ENCODE data around the gene PLAGL2. TPM values are rescaled to one million over a fixed set of nuclear protein-coding genes. Genes with fewer than 3 reads are reported as not detected.
A peak's percentile ranks its signal among the peaks of the same experiment; 100 is the strongest.
"Not testable (repeated sequence)": the region's sequence is repeated elsewhere in the genome, so short reads cannot be mapped to it uniquely, and the experiment has no call there.

The PLAGL2 gene
- total and polyA plus RNA-seq, 4 experiments from 2014 or later = 1.1 to 20.7 (median 12.0) TPM

DNA sequence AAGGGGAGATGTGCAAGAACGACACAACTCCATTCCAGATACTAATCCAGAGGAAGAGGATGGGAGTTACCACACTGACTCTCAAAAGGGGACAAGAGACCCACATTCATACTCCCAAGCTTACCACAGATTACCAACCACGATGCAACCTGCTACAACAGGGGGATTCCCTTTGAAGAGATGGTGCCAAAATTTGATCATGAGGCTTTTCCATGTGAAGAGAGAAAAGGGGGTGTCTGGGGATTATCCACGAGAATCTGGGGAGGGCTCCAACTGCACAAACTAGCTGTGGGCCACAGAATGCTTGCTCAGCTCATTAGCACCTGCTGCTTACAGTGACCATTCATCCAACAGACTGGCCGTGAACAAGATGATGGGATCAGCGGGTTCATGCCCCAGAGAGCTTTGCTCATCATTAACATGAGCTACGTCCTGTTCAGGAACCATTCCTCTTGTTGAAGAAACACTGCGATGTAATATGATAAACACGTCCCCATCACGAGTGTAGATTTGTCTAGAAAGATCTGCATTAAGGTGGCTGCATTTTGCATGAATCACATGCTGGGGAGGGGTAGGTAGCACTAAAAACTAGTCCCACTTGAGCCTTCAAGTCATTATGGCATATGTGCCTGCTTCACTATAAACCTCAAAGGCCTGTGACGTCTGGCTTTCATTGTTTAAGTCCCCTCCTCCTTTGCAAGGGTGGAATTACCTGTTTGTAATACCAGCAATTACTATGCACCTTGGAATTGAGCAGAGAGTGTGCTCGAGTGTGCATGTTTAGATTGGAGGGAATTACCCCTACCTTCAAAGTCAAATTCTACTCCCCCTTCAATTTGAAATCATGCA, 4.0 kb downstream of the PLAGL2 start:
- Mint-ChIP-seq H3K4me3 (peak overlapping the region in 5 of 8 donors; percentile 10 to 68 (median 53)), H3K27me3 (no peaks in the 10 kb centered on the region), H3K27ac (peak overlapping the region in 6 of 7 donors; percentile 31 to 97 (median 81)), H3K9me3 (no peaks in the 10 kb centered on the region), H3K4me1 (peaks cover 47 to 68% (median 58%) of the 10 kb centered on the region in 4 donors), H3K36me3 (peaks cover 11 to 52% of the 10 kb centered on the region in 2 donors)
- Histone ChIP-seq H3K27me3 (ENCODE audit: insufficient read depth, low read length) (no peaks in the 10 kb centered on the region), H3K4me3 (ENCODE audit: low read length in 2 of 2) (no peak overlapping the region), H3K27ac (ENCODE audit: low read depth, low read length) (no peak overlapping the region), H3K4me1 (ENCODE audit: insufficient read depth, low read length) (peaks cover 65% of the 10 kb centered on the region), H3K36me3 (ENCODE audit: insufficient read depth, low read length) (peaks cover 23% of the 10 kb centered on the region), H3K9me3 (ENCODE audit: control insufficient read depth in 1 of 2, low read length in 2 of 2) (no peaks in the 10 kb centered on the region)
- intact Hi-C loops (cut with micrococcal nuclease) = no loop called here
- POLR2A ChIA-PET (ENCODE audit: partially characterized antibody) = no interaction called here
- peak in 1 of 5 donors; percentile 51 for DNase-seq
- CTCF ChIA-PET (ENCODE audit: partially characterized antibody) = interaction anchor here (0.6 kb wide), 1 partner anchor 471 kb away, joined by 3 read pairs; no protein-coding TSS in a partner anchor

DNA sequence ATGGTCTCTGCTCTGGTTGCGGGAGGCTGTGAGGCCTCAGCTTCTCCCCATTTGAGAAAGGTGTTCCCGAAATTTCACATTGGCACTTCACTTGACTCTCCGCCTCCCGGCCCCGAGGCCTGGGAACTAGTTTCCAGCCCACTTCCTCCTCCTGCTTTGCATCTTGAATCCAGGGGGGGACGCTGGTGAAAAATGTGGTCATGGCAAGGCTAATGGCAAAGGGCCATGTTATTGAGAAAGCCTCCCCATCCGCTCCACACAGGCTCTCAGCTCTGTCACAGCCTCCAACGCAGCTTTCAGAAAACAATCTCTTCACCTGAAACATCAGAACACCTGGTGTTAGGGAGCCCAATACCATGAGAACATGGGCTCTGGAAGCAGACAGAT, 5.6 kb downstream of the PLAGL2 start:
- H3K4me3 Mint-ChIP-seq = no peak overlapping the region
- Histone ChIP-seq H3K27ac (ENCODE audit: low read depth, low read length) (no peak overlapping the region), H3K36me3 (ENCODE audit: insufficient read depth, low read length) (peaks cover 31% of the 10 kb centered on the region), H3K4me3 (ENCODE audit: low read length in 2 of 2) (no peak overlapping the region), H3K27me3 (ENCODE audit: insufficient read depth, low read length) (no peaks in the 10 kb centered on the region), H3K4me1 (ENCODE audit: insufficient read depth, low read length) (peaks cover 57% of the 10 kb centered on the region), H3K9me3 (ENCODE audit: control insufficient read depth in 1 of 2, low read length in 2 of 2) (no peaks in the 10 kb centered on the region)
- peaks cover 45 to 63% (median 55%) of the 10 kb centered on the region in 4 donors for H3K4me1 Mint-ChIP-seq
- ChIA-PET CTCF (ENCODE audit: partially characterized antibody) (no interaction called here), POLR2A (ENCODE audit: partially characterized antibody) (no interaction called here)
- H3K27ac Mint-ChIP-seq = peak overlapping the region in 6 of 7 donors; percentile 22 to 90 (median 61)
- no peaks in the 10 kb centered on the region for H3K27me3 Mint-ChIP-seq
- H3K36me3 Mint-ChIP-seq = peaks cover 20 to 62% of the 10 kb centered on the region in 2 donors
- intact Hi-C loops (cut with micrococcal nuclease) = no loop called here
- no peak for DNase-seq
- no peaks in the 10 kb centered on the region for H3K9me3 Mint-ChIP-seq

DNA sequence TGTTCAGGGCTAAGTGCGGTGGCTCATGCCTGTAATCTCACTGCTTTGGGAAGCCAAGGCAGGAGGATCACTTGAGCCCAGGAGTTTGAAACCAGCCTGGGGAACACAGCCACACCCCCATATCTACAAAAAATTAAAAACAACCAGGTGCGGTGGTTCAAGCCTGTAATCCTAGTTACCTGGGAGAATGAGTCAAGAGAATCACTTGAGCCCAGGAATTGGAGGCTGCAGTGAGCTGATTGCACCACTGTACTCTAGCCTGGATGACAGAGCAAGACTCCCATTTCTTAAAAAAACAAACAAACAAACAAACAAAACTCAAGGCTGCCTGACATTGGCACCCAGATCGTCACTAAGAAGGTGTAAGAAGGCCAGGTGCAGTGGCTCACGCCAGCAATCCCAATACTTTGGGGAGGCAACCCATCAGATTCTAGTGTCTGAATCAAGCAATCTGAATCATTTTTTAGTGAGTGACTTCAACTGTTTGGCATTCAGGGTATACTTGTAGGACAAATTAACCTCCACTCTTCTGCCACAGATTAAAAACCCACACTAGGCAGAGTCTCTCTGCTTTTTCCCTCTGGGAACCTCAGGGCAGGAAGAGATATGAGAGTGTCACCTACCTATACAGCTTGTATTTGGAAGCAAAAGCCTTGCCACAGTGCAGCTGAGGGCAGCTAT, 6.1 kb downstream of the PLAGL2 start:
- no peak overlapping the region for H3K27ac ChIP-seq (ENCODE audit: low read depth, low read length)
- peak overlapping the region in 2 of 7 donors; percentile 39 to 57 for H3K27ac Mint-ChIP-seq
- POLR2A ChIA-PET (ENCODE audit: partially characterized antibody) = no interaction called here
- CTCF ChIA-PET (ENCODE audit: partially characterized antibody) = no interaction called here
- H3K9me3 Mint-ChIP-seq = no peaks in the 10 kb centered on the region
- H3K36me3 Mint-ChIP-seq = peaks cover 20 to 63% of the 10 kb centered on the region in 2 donors
- peaks cover 32% of the 10 kb centered on the region for H3K36me3 ChIP-seq (ENCODE audit: insufficient read depth, low read length)
- H3K4me1 Mint-ChIP-seq = peaks cover 39 to 57% (median 50%) of the 10 kb centered on the region in 4 donors
- H3K27me3 Mint-ChIP-seq = no peaks in the 10 kb centered on the region
- H3K4me3 Mint-ChIP-seq = no peak overlapping the region
- no peaks in the 10 kb centered on the region for H3K9me3 ChIP-seq (ENCODE audit: control insufficient read depth in 1 of 2, low read length in 2 of 2)
- intact Hi-C loops (cut with micrococcal nuclease) = no loop called here
- H3K4me1 ChIP-seq (ENCODE audit: insufficient read depth, low read length) = peaks cover 51% of the 10 kb centered on the region
- no peaks in the 10 kb centered on the region for H3K27me3 ChIP-seq (ENCODE audit: insufficient read depth, low read length)
- no peak for DNase-seq
- no peak overlapping the region for H3K4me3 ChIP-seq (ENCODE audit: low read length in 2 of 2)

DNA sequence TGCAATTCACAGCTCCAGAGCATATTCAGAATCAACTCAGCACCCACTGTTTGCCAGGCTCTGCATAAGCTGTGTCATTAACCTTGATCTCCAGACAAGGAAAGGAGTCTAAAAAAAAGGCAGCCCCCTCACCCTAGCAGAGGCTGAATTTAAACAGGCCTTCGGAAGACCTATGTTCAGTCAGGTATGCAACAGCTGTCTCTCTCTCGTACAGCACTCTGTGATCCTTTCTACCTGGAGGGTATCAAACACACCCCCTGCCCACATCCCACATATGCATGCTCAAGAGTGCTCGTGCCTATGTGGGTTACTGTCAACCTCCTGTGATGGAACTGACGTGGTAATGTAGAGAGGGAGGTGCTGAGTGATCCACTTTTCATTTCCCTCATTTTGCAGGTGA, 8.5 kb downstream of the PLAGL2 start:
- H3K36me3 Mint-ChIP-seq = peaks cover 37 to 81% of the 10 kb centered on the region in 2 donors
- peaks cover 15 to 33% (median 26%) of the 10 kb centered on the region in 4 donors for H3K4me1 Mint-ChIP-seq
- H3K4me1 ChIP-seq (ENCODE audit: insufficient read depth, low read length) = peaks cover 27% of the 10 kb centered on the region
- H3K4me3 ChIP-seq (ENCODE audit: low read length in 2 of 2) = no peak overlapping the region
- H3K4me3 Mint-ChIP-seq = no peak overlapping the region
- DNase-seq = no peak
- CTCF ChIA-PET (ENCODE audit: partially characterized antibody) = no interaction called here
- no peaks in the 10 kb centered on the region for H3K9me3 ChIP-seq (ENCODE audit: control insufficient read depth in 1 of 2, low read length in 2 of 2)
- peak overlapping the region in 4 of 7 donors; percentile 11 to 66 (median 59) for H3K27ac Mint-ChIP-seq
- intact Hi-C loops (cut with micrococcal nuclease) = no loop called here
- no peaks in the 10 kb centered on the region for H3K9me3 Mint-ChIP-seq
- no peak overlapping the region for H3K27ac ChIP-seq (ENCODE audit: low read depth, low read length)
- H3K27me3 ChIP-seq (ENCODE audit: insufficient read depth, low read length) = no peaks in the 10 kb centered on the region
- peaks cover 48% of the 10 kb centered on the region for H3K36me3 ChIP-seq (ENCODE audit: insufficient read depth, low read length)
- H3K27me3 Mint-ChIP-seq = no peaks in the 10 kb centered on the region
- POLR2A ChIA-PET (ENCODE audit: partially characterized antibody) = interaction anchor here (1.8 kb wide), 1 partner anchor 9 kb away, joined by 5 read pairs; no protein-coding TSS in a partner anchor

DNA sequence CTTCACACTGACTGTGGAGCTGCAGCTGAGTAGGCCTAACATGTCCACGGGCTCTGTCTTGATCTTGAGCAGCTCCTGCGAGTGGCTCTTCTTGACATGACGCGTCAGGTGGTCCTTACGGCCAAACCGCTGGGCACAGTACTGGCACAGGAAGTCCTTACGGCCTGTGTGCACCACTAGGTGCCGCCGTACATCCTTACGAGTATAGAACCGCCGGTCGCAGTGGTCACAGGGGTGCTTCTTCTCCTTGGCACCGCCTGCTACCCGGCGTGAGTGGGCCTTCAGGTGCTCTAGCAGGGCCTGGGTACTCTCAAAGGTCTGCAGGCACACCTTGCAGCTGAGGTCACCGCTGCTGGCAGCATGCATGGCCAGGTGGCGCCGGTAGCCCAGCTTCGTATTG, 10.4 kb downstream of the PLAGL2 start:
- H3K4me3 Mint-ChIP-seq; DNase-seq; CTCF ChIA-PET (ENCODE audit: partially characterized antibody); intact Hi-C loops (cut with micrococcal nuclease); H3K27me3 ChIP-seq (ENCODE audit: insufficient read depth, low read length); H3K27ac ChIP-seq (ENCODE audit: low read depth, low read length); H3K9me3 Mint-ChIP-seq; H3K27me3 Mint-ChIP-seq; POLR2A ChIA-PET (ENCODE audit: partially characterized antibody); H3K4me3 ChIP-seq (ENCODE audit: low read length in 2 of 2); H3K9me3 ChIP-seq (ENCODE audit: control insufficient read depth in 1 of 2, low read length in 2 of 2): not testable (repeated sequence)
- H3K36me3 Mint-ChIP-seq = peaks cover 36 to 72% of the 10 kb centered on the region in 2 donors
- H3K27ac Mint-ChIP-seq = peak overlapping the region in 1 of 7 donors; percentile 83
- H3K4me1 Mint-ChIP-seq = peaks cover 3 to 14% (median 10%) of the 10 kb centered on the region in 4 donors
- Histone ChIP-seq H3K36me3 (ENCODE audit: insufficient read depth, low read length) (peaks cover 41% of the 10 kb centered on the region), H3K4me1 (ENCODE audit: insufficient read depth, low read length) (peaks cover 11% of the 10 kb centered on the region)

DNA sequence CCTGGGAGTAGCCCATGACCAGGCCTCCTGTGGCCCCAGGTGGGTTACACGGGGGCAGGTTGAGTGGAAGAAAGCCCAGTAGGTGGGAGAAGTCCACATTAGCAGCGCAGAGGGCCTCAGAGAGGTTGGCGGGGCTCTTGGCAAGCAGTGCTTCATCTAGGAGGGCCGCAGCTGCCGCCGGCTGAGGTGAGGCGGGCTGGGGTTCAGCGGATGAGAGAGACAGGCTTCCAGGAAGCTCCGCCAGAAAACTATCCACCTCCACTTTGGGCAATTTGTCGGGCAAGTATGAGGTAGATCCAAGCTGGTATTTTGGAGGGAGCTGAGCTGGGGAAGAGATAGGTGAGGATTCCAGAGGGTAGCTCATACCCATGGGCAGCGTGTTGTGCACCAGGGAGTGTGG, 10.9 kb downstream of the PLAGL2 start:
- H3K27ac ChIP-seq (ENCODE audit: low read depth, low read length); CTCF ChIA-PET (ENCODE audit: partially characterized antibody); DNase-seq; H3K27ac Mint-ChIP-seq; H3K4me3 Mint-ChIP-seq; H3K9me3 Mint-ChIP-seq; intact Hi-C loops (cut with micrococcal nuclease); H3K9me3 ChIP-seq (ENCODE audit: control insufficient read depth in 1 of 2, low read length in 2 of 2); H3K27me3 Mint-ChIP-seq; POLR2A ChIA-PET (ENCODE audit: partially characterized antibody); H3K27me3 ChIP-seq (ENCODE audit: insufficient read depth, low read length); H3K4me3 ChIP-seq (ENCODE audit: low read length in 2 of 2): not testable (repeated sequence)
- H3K4me1 ChIP-seq (ENCODE audit: insufficient read depth, low read length) = peaks cover 11% of the 10 kb centered on the region
- H3K36me3 Mint-ChIP-seq = peaks cover 33 to 67% of the 10 kb centered on the region in 2 donors
- peaks cover 3 to 16% (median 6%) of the 10 kb centered on the region in 4 donors for H3K4me1 Mint-ChIP-seq
- H3K36me3 ChIP-seq (ENCODE audit: insufficient read depth, low read length) = peaks cover 41% of the 10 kb centered on the region

DNA sequence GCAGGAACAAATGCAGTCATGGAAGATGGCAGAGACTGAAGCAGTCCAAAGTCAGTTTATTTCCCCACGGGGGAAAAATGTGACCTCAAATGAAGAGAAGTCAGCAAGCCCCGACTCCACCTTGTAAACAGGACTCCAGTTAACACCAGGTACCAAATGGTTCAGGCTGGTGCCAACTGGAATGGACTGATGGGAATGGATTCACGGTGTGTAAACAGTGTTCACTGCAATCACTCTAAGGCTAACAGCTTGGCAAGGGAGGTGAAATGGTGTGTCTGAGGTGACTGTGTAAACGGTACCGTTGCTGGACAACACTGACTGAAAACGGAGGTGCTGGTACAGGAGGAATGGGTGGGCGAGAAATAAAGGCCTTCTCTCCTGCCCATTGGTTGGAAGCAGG, 12.0 kb downstream of the PLAGL2 start:
- peaks cover 34% of the 10 kb centered on the region for H3K36me3 ChIP-seq (ENCODE audit: insufficient read depth, low read length)
- intact Hi-C loops (cut with micrococcal nuclease) = no loop called here
- Mint-ChIP-seq H3K4me1 (peaks cover 0 to 26% (median 11%) of the 10 kb centered on the region in 4 donors), H3K9me3 (no peaks in the 10 kb centered on the region), H3K27me3 (no peaks in the 10 kb centered on the region), H3K36me3 (peaks cover 29 to 58% of the 10 kb centered on the region in 2 donors), H3K27ac (peak overlapping the region in 2 of 7 donors; percentile 31 to 59), H3K4me3 (no peak overlapping the region)
- no peak overlapping the region for H3K4me3 ChIP-seq (ENCODE audit: low read length in 2 of 2)
- peaks cover 11% of the 10 kb centered on the region for H3K4me1 ChIP-seq (ENCODE audit: insufficient read depth, low read length)
- ChIA-PET POLR2A (ENCODE audit: partially characterized antibody) (no interaction called here), CTCF (ENCODE audit: partially characterized antibody) (no interaction called here)
- no peak for DNase-seq
- no peak overlapping the region for H3K27ac ChIP-seq (ENCODE audit: low read depth, low read length)
- H3K9me3 ChIP-seq (ENCODE audit: control insufficient read depth in 1 of 2, low read length in 2 of 2) = no peaks in the 10 kb centered on the region
- no peaks in the 10 kb centered on the region for H3K27me3 ChIP-seq (ENCODE audit: insufficient read depth, low read length)

Data from CD4-positive, alpha-beta memory T cell (primary cell).